ENCODE data around the gene HTR3C.
"Not testable (repeated sequence)": the region's sequence is repeated elsewhere in the genome, so short reads cannot be mapped to it uniquely, and the experiment has no call there.

The HTR3C gene, protein sequence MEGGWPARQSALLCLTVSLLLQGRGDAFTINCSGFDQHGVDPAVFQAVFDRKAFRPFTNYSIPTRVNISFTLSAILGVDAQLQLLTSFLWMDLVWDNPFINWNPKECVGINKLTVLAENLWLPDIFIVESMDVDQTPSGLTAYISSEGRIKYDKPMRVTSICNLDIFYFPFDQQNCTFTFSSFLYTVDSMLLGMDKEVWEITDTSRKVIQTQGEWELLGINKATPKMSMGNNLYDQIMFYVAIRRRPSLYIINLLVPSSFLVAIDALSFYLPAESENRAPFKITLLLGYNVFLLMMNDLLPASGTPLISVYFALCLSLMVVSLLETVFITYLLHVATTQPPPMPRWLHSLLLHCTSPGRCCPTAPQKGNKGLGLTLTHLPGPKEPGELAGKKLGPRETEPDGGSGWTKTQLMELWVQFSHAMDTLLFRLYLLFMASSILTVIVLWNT

DNA sequence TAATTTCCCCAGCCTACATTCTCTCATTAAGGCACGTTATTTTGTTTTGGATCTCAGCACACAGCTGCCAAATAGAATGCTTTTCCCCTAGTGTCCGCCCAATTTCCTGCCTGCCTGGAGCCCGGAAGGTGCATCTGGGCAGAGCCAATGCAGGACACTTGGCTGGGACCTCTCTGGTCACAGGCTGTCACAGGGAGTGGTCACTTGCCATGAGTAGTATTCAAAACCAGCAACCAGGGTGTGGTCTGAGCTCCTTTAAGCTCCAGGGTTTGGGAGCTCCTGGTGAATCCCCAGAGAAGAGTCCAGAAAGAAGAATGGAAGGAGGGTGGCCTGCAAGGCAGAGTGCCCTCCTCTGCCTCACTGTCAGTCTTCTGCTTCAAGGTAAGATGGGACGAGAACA is at the start of gene HTR3C:
HTR3C (plus strand) TSS at position 281 of the 400 bp plus-strand sequence; CDS start at position 315, 34 bp downstream.
- no peak for DNase-seq (ENCODE audit: low spot score)

DNA sequence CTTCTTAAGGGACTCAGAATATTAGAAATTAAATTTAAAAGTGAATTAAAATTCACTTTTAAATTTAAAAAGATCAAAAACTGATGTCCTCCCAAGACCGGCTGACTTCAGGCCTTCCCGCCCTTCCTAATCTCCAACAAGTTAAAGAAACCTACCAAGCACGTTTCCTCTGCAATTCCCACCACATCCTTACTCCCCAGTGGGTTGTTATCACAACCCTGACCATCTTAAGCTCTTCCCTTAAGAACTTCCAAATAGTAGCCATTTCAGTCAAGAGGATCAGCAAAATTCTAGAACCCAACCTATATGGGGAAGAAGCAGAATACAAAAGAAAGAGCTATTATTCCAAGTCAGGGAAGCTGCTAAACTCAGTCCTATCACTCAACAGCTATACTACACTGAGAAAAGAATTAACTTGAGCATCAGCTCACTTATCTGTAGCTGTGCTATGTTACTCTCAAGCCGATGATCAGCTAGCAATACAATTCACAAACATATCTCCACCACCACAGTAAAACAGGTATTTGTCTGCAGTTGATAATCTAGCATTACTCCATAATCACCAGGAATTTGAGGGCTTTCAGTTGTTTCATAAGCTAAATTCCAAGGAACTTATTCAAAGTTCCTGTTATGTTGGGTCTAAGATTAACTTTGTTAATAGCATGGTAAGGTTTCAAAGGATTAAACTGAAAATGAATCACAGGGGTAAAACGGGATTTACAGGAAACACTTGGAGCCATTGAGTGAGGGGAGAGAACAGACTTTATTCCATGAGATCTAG is 49.5 kb upstream of the HTR3C start:
- DNase-seq (ENCODE audit: low spot score): no peak

DNA sequence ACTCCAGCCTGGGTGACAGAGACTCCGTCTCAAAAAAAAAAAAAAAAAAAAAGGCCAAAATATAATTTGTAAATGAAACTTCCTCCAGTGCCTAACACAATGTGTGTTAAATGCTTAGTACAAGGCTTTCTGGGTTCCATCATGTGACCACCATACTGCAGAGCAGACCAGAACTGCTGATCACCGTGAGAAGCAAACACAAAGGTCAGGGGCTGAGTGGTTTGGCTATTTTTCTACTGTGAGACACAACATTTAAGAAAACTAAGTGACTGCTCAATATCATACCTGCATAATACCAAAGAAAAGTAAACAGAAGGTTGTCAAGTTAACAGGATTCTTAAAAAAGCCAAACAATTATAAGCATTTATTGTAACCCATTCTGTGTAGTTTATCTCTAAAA is 48.4 kb upstream of the HTR3C start:
- no peak for DNase-seq (ENCODE audit: low spot score)

DNA sequence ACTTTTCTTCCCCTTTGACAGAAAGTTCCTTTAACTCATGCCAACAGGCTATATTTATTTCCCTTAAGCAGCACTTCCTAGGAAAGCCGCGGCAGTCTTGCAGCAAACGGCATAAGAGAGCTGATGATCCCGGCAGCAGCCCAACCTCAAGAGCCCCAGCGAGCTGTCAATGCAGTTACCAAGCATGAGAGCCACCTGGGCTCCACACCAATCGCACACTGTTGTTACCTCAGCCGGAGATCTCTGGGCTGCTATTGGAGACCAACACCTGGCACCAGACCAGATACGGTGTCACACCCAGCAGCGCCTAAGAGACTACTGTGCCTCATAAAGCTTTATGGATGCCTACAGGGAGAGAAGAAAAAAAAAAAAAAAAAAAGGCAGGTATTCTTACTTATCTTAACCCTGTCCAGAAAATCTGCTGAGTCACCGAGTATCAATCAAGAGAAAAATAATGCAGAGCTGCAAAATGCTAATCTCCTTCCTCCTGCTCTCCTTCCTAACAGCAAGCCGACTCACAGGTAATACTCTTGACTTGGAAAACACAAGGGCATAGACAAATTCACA is 46.8 kb upstream of the HTR3C start:
- peak; percentile 95 for DNase-seq (ENCODE audit: low spot score)

DNA sequence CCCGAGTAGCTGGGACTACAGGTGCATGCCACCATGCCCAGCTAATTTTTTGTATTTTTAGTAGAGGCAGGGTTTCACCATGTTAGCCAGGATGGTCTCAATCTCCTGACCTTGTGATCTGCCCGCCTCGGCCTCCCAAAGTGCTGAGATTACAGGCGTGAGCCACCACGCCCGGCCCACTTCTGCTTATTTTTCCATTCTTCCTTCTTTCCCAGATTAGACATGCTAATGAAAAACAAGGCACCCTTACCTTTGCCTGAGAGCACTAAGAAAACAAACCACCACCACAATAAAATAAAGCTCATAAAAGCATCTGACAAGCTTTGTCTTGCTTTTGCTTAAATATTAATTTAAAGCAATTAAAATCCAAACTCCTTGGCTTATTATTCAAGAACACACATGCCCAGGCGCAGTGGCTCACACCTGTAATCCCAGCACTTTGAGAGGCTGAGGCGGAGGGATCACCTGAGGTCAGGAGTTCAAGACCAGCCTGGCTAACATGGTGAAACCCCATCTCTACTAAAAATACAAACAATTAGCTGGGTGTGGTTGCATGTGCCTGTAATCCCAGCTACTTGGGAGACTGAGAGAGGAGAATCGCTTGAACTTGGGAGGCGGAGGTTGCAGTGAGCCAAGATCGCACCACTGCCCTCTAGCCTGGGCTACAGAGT is 45.6 kb upstream of the HTR3C start:
- DNase-seq (ENCODE audit: low spot score): not testable (repeated sequence)

DNA sequence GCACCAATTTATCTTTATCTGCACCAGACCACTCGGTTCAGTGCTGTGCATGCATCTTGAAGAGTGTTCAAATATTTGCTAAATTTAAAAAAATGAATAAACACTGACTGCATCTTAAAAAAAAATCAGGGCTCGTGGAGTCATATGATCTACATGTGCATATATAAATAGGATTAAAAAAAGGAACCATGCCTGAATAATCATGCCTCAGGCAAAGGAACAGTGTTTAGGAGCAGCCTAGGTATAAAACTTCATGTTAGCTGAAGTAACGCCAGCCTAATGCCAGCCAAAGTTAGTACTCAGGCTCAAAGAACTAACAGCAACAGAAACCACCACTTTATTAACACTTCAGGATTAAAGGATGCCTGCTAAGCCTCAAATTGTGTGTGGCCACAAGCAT is 44.7 kb upstream of the HTR3C start:
- DNase-seq (ENCODE audit: low spot score): no peak

DNA sequence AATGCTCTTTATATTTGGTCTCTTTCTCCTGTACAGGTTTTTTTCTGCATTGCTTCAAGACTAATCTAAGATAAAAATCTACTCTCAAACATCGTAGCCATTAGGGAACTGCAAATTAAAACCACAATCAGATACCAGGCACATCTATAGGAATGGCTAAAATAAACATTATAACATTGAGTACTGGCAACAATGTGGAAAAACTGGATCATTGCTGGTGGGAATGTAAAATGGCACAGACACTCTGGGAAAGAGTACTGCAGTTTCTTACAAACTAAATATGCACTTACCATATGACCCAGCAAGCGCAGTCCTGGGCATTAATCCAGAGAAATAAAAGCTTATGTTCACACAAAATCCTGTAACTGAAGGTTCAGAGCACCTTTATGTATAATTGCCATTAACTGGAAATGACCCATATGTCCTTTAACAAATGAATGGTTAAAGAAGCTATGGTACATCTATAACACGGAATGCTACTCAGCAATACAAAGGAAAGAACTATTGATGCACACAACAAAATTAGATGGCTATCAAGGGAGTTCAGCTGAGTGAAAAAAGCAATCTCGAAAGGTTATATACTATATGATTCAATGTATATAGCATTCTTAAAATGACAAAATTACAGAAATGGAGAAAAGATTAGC is 41.5 kb upstream of the HTR3C start:
- DNase-seq (ENCODE audit: low spot score): no peak

DNA sequence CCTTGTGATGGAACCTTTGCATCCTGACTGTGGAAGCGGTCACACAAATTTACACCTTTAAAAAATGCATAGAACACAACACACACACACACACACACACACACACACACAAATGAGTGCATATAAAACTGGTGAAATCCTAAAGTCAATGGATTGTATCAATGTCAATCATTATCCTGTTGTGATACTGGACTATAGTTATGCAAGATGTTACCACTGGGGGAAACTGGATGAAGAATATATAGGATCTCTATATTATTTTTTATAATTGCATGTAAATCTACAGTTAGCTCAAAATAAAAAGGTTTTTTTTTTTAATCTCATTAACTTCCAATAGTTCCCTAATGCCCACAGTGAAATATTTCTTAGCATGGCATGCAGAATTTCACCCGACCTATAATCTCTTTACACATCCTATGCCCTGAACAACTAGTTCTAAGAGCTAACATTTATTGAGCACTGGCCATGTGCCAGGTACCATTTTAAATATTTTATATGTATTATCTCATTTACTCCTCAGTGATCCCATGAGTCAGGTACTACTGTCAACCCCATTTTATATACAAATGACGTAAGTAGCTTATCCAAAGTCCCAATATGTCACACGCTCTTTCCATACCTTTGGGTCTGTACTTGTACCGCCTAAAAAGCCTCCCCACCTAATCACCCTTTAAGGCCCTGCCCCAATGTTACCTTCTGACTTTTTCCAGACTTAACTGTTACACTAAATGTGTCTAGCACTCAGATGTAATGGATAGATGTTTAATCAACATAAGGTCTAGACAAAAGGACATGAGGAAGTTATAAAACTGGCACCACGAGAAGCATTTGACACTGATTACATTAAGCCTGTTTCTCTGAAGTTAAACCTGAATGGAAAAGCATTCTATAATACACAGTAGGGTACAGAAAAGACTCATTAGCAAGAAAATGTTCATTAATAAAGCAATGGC is 40.6 kb upstream of the HTR3C start:
- no peak for DNase-seq (ENCODE audit: low spot score)

DNA sequence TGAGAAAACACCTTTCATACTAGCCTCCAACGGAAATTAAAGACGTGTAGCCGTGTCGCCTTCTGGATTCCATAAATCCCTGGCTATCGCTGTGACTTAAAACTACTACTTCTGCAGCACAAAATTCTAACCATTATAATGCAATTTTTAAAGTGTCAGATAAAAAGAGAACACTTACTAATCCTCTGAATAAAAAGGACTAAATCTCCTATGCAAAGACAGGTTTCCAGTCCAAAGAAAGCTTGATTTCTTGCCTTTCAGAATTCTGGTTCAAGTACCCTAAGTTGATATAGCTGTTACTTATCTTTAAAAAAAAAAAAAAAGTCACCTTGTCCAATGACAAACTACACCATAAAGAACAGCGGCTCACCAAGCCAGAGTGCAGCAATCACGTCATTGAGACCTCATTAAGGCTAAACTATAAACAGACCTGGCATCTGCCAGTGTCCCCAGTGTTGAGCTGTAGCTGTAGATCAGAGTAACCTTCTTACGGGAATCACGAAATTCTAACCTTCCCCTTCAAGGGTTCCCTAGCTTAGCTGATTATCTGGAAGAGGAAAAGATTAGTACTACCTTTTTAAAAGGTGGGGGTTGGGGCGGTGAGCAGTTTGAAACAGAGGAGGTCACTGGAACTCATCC is 37.3 kb upstream of the HTR3C start:
- DNase-seq (ENCODE audit: low spot score): peak; percentile 11

DNA sequence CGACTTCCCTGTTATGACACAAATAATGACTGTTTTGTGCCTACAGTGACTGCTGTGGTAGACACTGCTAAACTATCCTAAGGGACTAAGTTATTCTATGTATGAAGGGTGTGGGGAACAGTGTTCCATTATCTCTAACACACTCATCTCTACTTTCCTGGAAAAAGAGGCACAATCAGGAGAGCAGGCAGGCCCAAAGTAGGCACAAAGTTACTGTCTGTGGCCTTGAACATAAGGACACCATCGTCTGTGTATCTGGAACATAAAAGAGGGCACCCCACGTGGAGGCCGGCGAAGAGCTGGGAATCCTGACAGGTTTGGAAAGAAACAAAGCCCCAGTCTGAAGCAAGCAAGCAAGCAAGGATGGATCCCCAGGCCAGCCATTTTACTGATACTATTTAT is 36.7 kb upstream of the HTR3C start:
- DNase-seq (ENCODE audit: low spot score): no peak

DNA sequence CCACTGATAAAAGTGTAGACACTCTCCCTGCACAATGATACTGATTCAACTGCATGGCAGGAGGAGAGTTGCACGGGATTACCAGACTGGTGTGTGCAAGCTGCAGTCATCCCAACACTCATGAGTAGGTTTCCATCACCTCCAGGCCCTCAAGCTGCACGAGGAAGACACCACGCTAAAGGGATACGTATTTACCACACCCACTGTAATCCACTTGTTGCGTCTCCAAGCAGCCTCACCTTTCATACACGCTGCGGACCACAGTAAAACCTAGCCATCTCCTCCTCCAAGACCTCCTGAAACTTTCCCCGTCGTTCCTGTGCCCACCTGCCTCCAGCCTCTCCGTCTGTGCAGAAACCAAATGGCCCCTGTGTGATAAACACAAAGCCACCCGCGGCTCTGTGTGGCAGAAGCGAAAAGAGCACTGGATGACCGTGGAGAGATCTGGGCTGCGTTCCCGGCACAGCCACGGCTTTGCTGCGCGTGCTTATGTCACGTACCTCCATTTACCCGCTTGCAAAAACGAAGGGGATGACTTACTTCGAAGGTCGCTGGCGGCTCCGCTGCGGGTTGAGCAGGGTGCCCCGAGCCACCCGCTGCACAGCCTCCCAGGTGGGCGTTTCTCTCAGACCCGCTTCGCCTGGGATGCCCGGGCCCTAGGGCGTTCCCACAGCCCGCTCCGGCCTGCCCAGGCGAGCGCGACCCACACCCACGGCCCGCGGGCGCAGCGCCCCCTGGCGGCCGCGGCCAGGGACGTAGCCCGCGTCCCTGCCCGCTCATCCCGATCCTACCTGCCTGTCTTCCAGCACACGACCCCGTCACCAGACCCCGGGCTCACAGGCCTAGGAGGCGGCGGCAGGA is 35.8 kb upstream of the HTR3C start:
- DNase-seq (ENCODE audit: low spot score): peak; percentile 76

DNA sequence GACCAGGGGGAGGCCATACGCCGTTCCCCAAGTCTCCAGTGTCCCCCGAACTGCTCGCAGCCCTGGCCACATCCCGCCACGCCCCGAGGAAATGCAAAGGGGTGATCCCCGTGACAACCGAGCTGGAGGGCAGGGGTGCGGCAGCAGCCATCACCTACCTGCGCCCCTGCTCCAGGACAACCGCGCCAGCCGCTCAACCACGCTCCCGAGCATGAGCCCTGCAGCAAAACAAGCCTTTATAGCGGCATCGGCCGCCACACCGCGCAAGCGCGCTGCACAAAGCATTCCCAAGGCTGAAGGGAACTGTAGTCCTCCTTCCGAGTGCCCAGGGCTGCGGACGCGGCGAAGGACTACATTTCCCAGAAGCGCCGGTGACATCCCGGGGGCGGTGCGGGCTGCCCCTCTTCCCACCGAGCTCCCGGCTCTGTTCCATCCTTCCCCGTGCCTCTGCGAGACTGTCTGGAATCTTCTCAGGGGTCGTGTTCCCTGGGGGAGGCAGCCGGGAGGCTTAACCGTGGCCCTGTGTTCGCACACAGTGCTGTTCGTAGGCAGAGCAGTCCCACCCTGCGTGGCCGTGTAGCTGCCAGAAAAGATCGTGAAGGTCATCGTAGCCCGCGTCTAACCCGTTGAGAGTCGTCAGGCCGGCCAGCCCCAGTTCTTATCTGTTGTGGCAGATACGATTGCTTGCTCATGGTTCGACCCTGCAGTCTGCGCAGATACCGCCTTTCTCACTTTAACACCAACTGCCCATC is 35.0 kb upstream of the HTR3C start, which contains the start of gene ABCC5:
ABCC5 (minus strand) TSS at position 213 of the 752 bp plus-strand sequence. CDS start 3,492 bp downstream, outside the sequence.
- DNase-seq (ENCODE audit: low spot score): peak; percentile 96

DNA sequence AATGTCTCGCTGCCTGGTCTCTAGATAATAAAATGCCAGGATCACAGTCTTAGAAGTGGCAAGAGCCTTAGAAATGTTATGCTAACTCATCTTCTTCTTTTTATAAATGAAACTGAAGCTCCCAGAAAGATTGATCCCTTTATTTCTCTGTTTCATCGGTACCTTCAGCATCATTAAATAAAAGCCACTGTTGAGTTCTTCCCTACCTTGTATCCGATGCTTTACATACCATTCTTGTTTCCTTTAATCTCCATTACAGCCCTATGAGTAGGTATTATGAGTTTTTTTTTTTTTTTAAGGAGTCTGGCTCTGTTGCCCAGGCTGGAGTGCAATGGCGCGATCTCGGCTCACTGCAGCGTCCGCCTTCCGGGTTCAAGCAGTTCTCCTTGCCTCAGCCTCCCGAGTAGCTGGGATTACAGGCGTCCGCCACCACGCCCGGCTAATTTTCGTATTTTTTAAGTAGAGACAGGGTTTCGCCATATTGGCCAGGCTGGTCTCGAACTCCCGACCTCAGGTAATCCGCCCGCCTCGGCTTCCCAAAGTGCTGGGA is 34.3 kb upstream of the HTR3C start:
- DNase-seq (ENCODE audit: low spot score): no peak

DNA sequence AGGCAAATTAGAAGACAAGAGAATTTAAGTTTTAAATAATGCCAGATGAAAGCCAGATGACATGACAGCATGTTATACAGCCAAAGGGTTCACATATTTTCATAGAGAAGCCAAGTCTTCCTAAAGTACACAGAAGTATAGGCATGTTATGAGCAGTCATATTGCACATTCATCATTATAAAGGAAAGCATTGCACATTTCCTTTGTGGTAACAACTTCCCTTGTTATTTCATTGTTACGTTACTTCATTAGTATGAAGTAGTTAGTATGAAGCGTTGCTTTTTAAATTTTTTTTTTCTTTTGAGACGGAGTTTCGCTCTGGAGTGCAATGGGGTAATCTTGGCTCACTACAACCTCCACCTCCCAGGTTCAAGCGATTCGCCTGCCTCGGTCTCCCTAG is 30.5 kb upstream of the HTR3C start:
- no peak for DNase-seq (ENCODE audit: low spot score)

DNA sequence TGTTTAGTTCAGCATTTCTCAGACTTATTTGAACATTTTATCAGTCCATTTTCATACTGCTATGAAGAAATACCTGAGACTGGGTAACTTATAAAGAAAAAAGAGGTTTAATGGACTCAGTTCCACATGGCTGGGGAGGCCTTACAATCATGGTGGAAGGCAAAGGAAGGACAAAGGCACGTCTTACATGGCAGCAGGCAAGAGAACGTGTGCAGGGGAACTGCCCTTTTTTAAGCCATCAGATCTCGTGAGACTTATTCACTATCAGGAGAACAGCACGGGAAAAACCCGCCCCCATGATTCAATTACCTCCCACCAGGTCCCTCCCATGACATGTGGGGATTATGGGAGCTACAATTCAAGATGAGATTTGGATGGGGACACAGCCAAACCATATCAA is 27.6 kb upstream of the HTR3C start:
- not testable (repeated sequence) for DNase-seq (ENCODE audit: low spot score)

DNA sequence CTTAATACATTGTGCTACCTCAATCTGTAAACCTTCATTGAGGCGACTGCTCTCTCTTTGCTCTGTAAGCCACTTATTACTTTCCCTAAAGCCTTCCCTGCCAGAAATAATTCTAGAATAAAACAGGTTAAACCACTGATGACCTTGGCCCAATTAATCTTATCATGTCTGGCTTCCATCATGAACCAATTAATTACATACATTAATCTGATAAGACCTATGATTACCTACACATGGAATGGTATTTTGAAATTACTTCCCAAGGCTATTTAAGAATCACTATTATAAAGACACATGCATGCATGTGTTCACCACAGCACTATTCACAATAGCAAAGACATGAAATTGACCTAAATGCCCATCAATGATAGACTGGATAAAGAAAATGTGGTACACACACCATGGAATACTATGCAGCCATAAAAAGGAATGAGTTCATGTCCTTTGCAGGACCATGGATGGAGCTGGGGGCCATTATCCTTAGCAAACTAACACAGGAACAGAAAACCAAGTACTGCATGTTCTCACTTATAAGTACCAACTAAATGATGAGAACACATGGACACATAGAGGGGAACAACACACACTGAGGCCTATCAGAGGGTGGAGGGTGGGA is 24.5 kb upstream of the HTR3C start:
- not testable (repeated sequence) for DNase-seq (ENCODE audit: low spot score)

DNA sequence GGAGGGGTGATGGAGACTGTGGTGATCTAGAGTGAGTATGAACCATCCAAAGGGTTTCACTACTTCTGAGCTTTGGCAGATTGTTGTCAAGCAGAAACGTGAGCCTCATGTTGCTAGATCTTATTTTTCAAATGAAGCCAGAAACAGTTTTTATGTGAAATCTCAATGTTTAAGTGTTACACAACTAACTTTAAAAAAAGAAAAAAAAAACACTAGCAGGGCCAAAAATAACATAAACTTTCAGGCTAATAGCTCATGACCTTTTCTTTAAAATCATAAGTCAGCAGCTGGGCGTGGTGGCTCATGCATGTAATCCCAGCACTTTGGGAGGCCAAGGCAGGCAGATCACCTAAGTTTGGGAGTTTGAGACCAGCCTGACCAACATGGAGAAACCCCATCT is 23.4 kb upstream of the HTR3C start:
- no peak for DNase-seq (ENCODE audit: low spot score)

DNA sequence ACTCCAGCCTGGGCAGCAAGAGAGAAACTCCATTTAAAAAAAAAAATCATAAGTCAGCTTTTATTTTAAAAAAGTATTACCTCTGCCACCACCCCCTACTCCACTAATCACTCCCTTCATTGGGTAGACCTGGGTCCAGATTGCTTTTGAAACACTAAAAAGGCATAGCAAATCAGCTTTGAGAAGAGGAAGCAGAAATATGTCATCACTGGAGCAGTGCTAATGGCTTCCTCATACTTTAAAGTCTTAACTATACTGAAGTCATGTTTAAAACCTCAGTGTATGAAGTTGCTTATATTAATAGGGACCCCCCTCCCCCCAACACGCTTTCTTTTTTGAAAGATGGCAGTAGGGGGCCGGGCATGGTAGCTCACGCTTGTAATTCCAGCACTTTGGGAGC is 22.3 kb upstream of the HTR3C start:
- no peak for DNase-seq (ENCODE audit: low spot score)

Data from SW480 (cell line).